ENCODE measurements around the gene MSI1. TPM values are rescaled to one million over a fixed set of nuclear protein-coding genes. Genes with fewer than 3 reads are reported as not detected.

MSI1 gene
- total and polyA plus RNA-seq, 2 of the 13 experiments (the other 11 are each of a cell fraction or from before 2014, with no cell fraction given): 0.09 to 0.46 TPM

- TF ChIP-seq DDIT3 (CRISPR knock-in tag; IDR thresholded peaks at IDR 0.05) (no peak), ZNF576 (CRISPR knock-in tag; IDR thresholded peaks at IDR 0.05) (no peak), DR1 (CRISPR knock-in tag; IDR thresholded peaks at IDR 0.05) (no peak), ONECUT2 (CRISPR knock-in tag; IDR thresholded peaks at IDR 0.05) (no peak), E2F2 (CRISPR knock-in tag; IDR thresholded peaks at IDR 0.05; ENCODE audit: borderline replicate concordance) (no peak), SIN3A (IDR thresholded peaks at IDR 0.05; ENCODE audit: borderline replicate concordance, low read depth, low read length) (no peak), PAWR (CRISPR knock-in tag; IDR thresholded peaks at IDR 0.05; ENCODE audit: borderline replicate concordance) (no peak), ZNF562 (CRISPR knock-in tag; IDR thresholded peaks at IDR 0.05; ENCODE audit: borderline replicate concordance) (no peak), ELF1 (CRISPR knock-in tag; IDR thresholded peaks at IDR 0.05) (no peak; the same call in 1 of the 2 replicates), KMT2B (CRISPR knock-in tag; IDR thresholded peaks at IDR 0.05) (no peak), ZNF678 (CRISPR knock-in tag; IDR thresholded peaks at IDR 0.05) (no peak), NFE2L2 (IDR thresholded peaks at IDR 0.05; ENCODE audit: low read length) (no peak), CHD4 (IDR thresholded peaks at IDR 0.05; ENCODE audit: borderline replicate concordance, low read length) (no peak), SSRP1 (CRISPR knock-in tag; IDR thresholded peaks at IDR 0.05) (no peak), ZNF337 (CRISPR knock-in tag; IDR thresholded peaks at IDR 0.05; ENCODE audit: borderline replicate concordance, low read depth) (no peak), ZNF639 (CRISPR knock-in tag; conservative IDR thresholded peaks at IDR 0.05) (no peak), ZFP41 (CRISPR knock-in tag; IDR thresholded peaks at IDR 0.05; ENCODE audit: borderline replicate concordance) (no peak), NFE2L1 (CRISPR knock-in tag; IDR thresholded peaks at IDR 0.05; ENCODE audit: borderline replicate concordance) (no peak), BORCS8-MEF2B (CRISPR knock-in tag; IDR thresholded peaks at IDR 0.05) (no peak), FIP1L1 (IDR thresholded peaks at IDR 0.05; ENCODE audit: borderline replicate concordance, insufficient read depth, low read depth, low read length) (no peak), SUZ12 (IDR thresholded peaks at IDR 0.05; ENCODE audit: low read depth, low read length) (no peak), HBP1 (CRISPR knock-in tag; IDR thresholded peaks at IDR 0.05; ENCODE audit: low read depth) (0 out of 2 replicates have a peak, but pooled peaks have one; percentile 21), ZNF44 (CRISPR knock-in tag; IDR thresholded peaks at IDR 0.05) (no peak), TOPORS (CRISPR knock-in tag; IDR thresholded peaks at IDR 0.05) (no peak), CHCHD3 (CRISPR knock-in tag; IDR thresholded peaks at IDR 0.05) (no peak), TP53 (CRISPR knock-in tag; conservative IDR thresholded peaks at IDR 0.05) (0 out of 2 replicates have a peak, but pooled peaks have one; percentile 41)
Measured at GRCh38 chr12:120321382-120322202, 47.4 kb downstream of the MSI1 start (continued).
